ENCODE data around the gene AUTS2. TPM values are rescaled to one million over a fixed set of nuclear protein-coding genes. Genes with fewer than 3 reads are reported as not detected.

The AUTS2 gene
- polyA plus RNA-seq, 1 donor (not counting 4 experiments of a cell fraction or from before 2014, with no cell fraction given) = 4.7 TPM

DNA sequence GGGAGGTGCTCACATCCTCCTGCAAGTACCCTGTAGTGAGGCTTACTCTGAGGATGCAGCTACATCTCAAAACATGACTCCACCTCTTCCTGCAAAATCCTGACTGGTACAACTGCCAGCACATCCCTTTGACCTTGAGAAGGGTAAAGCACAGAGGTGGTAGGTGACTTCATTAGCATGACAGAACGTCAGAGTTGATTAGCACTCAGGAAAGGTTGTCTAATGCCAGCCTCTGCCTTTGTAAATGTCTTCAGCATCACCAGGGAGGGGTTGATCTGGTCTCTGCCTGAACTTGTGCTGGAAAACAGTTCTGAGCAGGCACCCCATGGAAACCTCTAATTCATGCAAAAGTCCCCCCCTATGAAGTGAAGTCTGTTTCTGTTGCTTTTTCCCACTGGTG is 942.4 kb downstream of the AUTS2 start:
- no peaks in the 10 kb centered on the region for H3K9me3 ChIP-seq (ENCODE audit: control insufficient read depth, low read depth, low read length)
- no peaks in the 10 kb centered on the region for H3K79me2 ChIP-seq (ENCODE audit: control insufficient read depth, insufficient read depth, low read length)
- H3K9ac ChIP-seq (ENCODE audit: control insufficient read depth, extremely low read depth, insufficient read depth, low read length) = no peak overlapping the region
- no peak for DNase-seq (ENCODE audit: low read depth, low spot score)
- no peaks in the 10 kb centered on the region for H3K9me1 ChIP-seq (ENCODE audit: control insufficient read depth, extremely low read depth, insufficient read depth, low read length)
- H2AFZ ChIP-seq (ENCODE audit: control insufficient read depth, low read length) = no peak overlapping the region
- no peak for FAIRE-seq
- H4K20me1 ChIP-seq (ENCODE audit: control insufficient read depth, extremely low read depth, insufficient read depth, low read length) = no peaks in the 10 kb centered on the region
- peaks cover 3% of the 10 kb centered on the region for H3K4me1 ChIP-seq (ENCODE audit: control insufficient read depth, extremely low read depth, insufficient read depth, low read length)
- TF ChIP-seq EZH2 (IDR thresholded peaks at IDR 0.05; ENCODE audit: low read length) = no peak
- TF ChIP-seq, protein P1, sequence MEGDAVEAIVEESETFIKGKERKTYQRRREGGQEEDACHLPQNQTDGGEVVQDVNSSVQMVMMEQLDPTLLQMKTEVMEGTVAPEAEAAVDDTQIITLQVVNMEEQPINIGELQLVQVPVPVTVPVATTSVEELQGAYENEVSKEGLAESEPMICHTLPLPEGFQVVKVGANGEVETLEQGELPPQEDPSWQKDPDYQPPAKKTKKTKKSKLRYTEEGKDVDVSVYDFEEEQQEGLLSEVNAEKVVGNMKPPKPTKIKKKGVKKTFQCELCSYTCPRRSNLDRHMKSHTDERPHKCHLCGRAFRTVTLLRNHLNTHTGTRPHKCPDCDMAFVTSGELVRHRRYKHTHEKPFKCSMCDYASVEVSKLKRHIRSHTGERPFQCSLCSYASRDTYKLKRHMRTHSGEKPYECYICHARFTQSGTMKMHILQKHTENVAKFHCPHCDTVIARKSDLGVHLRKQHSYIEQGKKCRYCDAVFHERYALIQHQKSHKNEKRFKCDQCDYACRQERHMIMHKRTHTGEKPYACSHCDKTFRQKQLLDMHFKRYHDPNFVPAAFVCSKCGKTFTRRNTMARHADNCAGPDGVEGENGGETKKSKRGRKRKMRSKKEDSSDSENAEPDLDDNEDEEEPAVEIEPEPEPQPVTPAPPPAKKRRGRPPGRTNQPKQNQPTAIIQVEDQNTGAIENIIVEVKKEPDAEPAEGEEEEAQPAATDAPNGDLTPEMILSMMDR (optimal IDR thresholded peaks at IDR 0.05 in 1 of 3, IDR thresholded peaks at IDR 0.05 in 1 of 3, conservative IDR thresholded peaks at IDR 0.05 in 1 of 3; ENCODE audit: extremely low read depth in 1 of 3, insufficient read depth in 2 of 3, low read length in 3 of 3) = no peak
- no peak overlapping the region for H3K27ac ChIP-seq (ENCODE audit: control insufficient read depth, insufficient read depth, low read length)
- H3K27me3 ChIP-seq (ENCODE audit: control insufficient read depth, extremely low read depth, insufficient read depth, low read length) = peaks cover 5% of the 10 kb centered on the region
- H3K4me3 ChIP-seq (ENCODE audit: control insufficient read depth in 2 of 3, extremely low read depth in 1 of 3, insufficient read depth in 2 of 3, low read depth in 1 of 3, low read length in 3 of 3) = no peak overlapping the region
- no peaks in the 10 kb centered on the region for H3K36me3 ChIP-seq (ENCODE audit: control insufficient read depth in 2 of 2, extremely low read depth in 1 of 2, insufficient read depth in 2 of 2, low read length in 2 of 2)
- no peak overlapping the region for H3K4me2 ChIP-seq (ENCODE audit: control insufficient read depth, extremely low read depth, insufficient read depth, low read depth, low read length)
- dilution Hi-C loops (cut with MboI; ENCODE audit: extremely low pct_ligation_motif_present, low sequenced_read_pairs) = no loop called here

DNA sequence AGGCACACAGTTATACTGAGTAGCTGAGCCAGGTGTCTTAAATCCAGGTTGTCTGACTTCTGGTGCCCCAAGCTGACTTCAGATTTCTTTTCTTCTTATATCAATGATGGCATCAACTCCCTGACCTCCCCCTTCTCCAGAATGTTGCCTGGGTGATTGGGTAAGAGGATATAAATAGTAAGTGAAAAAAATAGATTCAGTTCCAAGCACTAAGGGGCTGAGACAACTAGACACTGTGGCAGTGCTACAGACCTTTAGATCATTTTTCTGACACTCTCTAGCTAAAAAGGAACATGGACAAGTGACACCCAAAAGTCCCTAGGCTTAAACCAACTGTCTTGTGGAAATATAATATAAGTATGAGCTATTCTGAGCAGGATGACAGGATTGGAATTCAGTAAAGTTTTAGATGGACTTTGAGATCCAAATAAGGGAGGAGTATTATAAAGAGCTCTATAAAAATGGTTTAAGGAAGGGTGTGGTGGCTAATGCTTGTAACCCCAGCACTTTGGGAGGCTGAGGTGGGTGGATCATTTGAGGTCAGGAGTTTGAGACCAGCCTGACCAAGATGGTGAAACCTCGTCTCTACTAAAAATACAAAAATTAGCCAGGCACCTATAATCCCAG is 944.6 kb downstream of the AUTS2 start:
- H3K27me3 ChIP-seq (ENCODE audit: control insufficient read depth, extremely low read depth, insufficient read depth, low read length) = peaks cover 5% of the 10 kb centered on the region
- dilution Hi-C loops (cut with MboI; ENCODE audit: extremely low pct_ligation_motif_present, low sequenced_read_pairs) = no loop called here
- H3K9me1 ChIP-seq (ENCODE audit: control insufficient read depth, extremely low read depth, insufficient read depth, low read length) = no peaks in the 10 kb centered on the region
- H3K79me2 ChIP-seq (ENCODE audit: control insufficient read depth, insufficient read depth, low read length) = no peaks in the 10 kb centered on the region
- H3K4me2 ChIP-seq (ENCODE audit: control insufficient read depth, extremely low read depth, insufficient read depth, low read depth, low read length) = no peak overlapping the region
- no peaks in the 10 kb centered on the region for H3K36me3 ChIP-seq (ENCODE audit: control insufficient read depth in 2 of 2, extremely low read depth in 1 of 2, insufficient read depth in 2 of 2, low read length in 2 of 2)
- DNase-seq (ENCODE audit: low read depth, low spot score) (no peak), FAIRE-seq (no peak)
- H3K4me3 ChIP-seq (ENCODE audit: control insufficient read depth in 2 of 3, extremely low read depth in 1 of 3, insufficient read depth in 2 of 3, low read depth in 1 of 3, low read length in 3 of 3) = no peak overlapping the region
- no peak overlapping the region for H3K27ac ChIP-seq (ENCODE audit: control insufficient read depth, insufficient read depth, low read length)
- no peaks in the 10 kb centered on the region for H4K20me1 ChIP-seq (ENCODE audit: control insufficient read depth, extremely low read depth, insufficient read depth, low read length)
- TF ChIP-seq EZH2 (IDR thresholded peaks at IDR 0.05; ENCODE audit: low read length) = no peak
- TF ChIP-seq, protein P1 (optimal IDR thresholded peaks at IDR 0.05 in 1 of 3, IDR thresholded peaks at IDR 0.05 in 1 of 3, conservative IDR thresholded peaks at IDR 0.05 in 1 of 3; ENCODE audit: extremely low read depth in 1 of 3, insufficient read depth in 2 of 3, low read length in 3 of 3) = no peak
- peaks cover 3% of the 10 kb centered on the region for H3K4me1 ChIP-seq (ENCODE audit: control insufficient read depth, extremely low read depth, insufficient read depth, low read length)
- no peak overlapping the region for H3K9ac ChIP-seq (ENCODE audit: control insufficient read depth, extremely low read depth, insufficient read depth, low read length)
- H2AFZ ChIP-seq (ENCODE audit: control insufficient read depth, low read length) = no peak overlapping the region
- no peaks in the 10 kb centered on the region for H3K9me3 ChIP-seq (ENCODE audit: control insufficient read depth, low read depth, low read length)
